MM.1S (cell line): ENCODE measurements around the gene ATF7.

Source experiments
- EZH2 ChIP-seq: fragments of 300-600 bp; sonication (generic); optimal IDR thresholded peaks from 2 replicates; pipeline ENCODE3; 2017; ENCODE audit warnings: low read depth, mild to moderate bottlenecking, antibody characterized with exemption, low read length, mixed read lengths
- TF ChIP-seq, protein P1 (sequence below): fragments of 300-600 bp; sonication (generic); IDR thresholded peaks from 2 replicates; pipeline ENCODE4 v1.5.1; 2016; ENCODE audit warnings: antibody characterized with exemption, low read length, mixed read lengths

DNA sequence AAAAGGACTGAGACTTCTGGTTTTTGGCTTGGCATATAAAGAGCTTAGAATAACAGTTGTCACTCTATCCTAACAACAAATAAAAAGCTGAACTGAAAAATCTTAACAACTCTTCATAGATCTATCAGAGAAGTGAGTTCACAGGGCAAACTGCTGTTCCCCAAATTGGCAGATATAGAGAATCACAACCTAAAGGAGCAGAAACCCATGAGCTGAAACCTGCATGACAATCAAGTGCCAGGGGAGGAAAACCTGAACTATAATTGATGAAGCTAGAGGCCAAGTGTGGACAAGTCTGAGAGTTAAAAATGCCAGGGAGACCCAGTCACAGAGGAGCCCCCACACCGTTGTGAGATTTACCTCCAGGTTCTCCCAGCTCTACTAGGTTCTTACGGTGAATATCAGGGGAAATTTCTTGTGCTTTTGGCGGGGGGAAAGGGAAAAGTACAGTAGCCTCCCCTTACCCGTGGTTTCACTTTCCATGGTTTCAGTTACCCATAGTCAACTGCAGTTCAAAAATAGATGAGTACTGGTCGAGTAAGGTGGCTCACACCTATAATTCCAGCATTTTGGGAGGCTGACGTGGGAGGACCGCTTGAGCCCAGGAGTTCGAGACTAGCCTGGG is 53.9 kb downstream of the ATF7 start:
- TF ChIP-seq, protein P1, sequence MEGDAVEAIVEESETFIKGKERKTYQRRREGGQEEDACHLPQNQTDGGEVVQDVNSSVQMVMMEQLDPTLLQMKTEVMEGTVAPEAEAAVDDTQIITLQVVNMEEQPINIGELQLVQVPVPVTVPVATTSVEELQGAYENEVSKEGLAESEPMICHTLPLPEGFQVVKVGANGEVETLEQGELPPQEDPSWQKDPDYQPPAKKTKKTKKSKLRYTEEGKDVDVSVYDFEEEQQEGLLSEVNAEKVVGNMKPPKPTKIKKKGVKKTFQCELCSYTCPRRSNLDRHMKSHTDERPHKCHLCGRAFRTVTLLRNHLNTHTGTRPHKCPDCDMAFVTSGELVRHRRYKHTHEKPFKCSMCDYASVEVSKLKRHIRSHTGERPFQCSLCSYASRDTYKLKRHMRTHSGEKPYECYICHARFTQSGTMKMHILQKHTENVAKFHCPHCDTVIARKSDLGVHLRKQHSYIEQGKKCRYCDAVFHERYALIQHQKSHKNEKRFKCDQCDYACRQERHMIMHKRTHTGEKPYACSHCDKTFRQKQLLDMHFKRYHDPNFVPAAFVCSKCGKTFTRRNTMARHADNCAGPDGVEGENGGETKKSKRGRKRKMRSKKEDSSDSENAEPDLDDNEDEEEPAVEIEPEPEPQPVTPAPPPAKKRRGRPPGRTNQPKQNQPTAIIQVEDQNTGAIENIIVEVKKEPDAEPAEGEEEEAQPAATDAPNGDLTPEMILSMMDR, result no peak
- no peak for TF ChIP-seq EZH2
